LNCaP clone FGC (cell line): ENCODE results near the gene CHRND.

Experiments
- DNase-seq: peaks from one replicate; pipeline ENCODE4 v3.0.0-alpha.2; 2011; ENCODE audit warnings: low read depth
- H3K4me3 ChIP-seq: 2 replicates; pipeline ENCODE4 v1.5.1; 2011; ENCODE audit warnings: mild to moderate bottlenecking, low read depth, low read length, control low read depth
- TF ChIP-seq, protein P1 (sequence below): IDR thresholded peaks from 2 replicates; pipeline ENCODE4 v1.5.1; 2012; ENCODE audit warnings: mild to moderate bottlenecking; ENCODE audit not compliant: control insufficient read depth, insufficient read depth; ENCODE audit errors: extremely low read depth

The CHRND gene

DNA sequence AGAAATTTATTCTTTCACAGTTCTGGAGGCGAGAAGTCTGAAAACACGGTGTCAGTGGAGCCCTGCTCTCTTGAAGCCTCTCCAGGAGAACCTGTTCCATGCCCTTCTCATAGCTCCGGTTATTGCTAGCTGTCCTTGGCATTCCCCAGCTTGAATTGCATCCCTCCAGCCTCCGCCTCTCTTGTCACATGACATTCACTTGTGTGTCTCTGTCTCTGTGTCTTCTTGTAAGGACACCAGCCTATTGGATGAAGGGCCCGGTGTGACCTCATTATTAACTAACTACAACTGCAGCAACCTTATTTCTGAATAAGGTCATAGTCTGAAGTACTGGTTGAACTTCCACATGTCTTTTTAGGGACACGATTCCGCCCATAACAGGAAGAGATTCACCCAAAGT lies 10.3 kb upstream of the CHRND start:
- DNase-seq, result no peak
- H3K4me3 ChIP-seq, result no peak overlapping the region
- TF ChIP-seq, protein P1, sequence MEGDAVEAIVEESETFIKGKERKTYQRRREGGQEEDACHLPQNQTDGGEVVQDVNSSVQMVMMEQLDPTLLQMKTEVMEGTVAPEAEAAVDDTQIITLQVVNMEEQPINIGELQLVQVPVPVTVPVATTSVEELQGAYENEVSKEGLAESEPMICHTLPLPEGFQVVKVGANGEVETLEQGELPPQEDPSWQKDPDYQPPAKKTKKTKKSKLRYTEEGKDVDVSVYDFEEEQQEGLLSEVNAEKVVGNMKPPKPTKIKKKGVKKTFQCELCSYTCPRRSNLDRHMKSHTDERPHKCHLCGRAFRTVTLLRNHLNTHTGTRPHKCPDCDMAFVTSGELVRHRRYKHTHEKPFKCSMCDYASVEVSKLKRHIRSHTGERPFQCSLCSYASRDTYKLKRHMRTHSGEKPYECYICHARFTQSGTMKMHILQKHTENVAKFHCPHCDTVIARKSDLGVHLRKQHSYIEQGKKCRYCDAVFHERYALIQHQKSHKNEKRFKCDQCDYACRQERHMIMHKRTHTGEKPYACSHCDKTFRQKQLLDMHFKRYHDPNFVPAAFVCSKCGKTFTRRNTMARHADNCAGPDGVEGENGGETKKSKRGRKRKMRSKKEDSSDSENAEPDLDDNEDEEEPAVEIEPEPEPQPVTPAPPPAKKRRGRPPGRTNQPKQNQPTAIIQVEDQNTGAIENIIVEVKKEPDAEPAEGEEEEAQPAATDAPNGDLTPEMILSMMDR, result no peak

- TF ChIP-seq, protein P1, result no peak
- H3K4me3 ChIP-seq, result no peak overlapping the region
- DNase-seq, result no peak
Observed at GRCh38 chr2:232516551-232516950, 9.4 kb upstream of the CHRND start.

DNA sequence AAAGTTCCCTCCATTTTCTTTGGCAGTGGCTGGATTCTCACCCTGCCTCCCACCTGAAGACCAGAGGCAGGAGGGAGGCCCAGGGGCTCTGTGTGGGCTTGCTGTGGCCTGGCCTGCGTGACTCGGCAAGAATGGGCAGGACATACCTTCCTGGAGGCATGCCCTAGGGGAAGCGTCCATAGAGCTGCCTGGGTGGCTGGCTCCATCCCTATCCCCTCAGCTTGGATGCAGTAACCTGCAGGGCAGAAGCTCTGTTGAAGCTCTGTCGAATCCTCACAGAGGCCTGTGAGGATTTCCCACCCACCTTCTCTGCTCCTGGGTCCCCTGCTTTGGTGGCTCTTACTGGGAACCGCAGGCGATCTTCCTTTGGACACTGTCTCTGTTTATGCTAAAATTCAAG lies 7.1 kb upstream of the CHRND start:
- no peak for DNase-seq
- TF ChIP-seq, protein P1, result no peak
- H3K4me3 ChIP-seq, result no peak overlapping the region

DNA sequence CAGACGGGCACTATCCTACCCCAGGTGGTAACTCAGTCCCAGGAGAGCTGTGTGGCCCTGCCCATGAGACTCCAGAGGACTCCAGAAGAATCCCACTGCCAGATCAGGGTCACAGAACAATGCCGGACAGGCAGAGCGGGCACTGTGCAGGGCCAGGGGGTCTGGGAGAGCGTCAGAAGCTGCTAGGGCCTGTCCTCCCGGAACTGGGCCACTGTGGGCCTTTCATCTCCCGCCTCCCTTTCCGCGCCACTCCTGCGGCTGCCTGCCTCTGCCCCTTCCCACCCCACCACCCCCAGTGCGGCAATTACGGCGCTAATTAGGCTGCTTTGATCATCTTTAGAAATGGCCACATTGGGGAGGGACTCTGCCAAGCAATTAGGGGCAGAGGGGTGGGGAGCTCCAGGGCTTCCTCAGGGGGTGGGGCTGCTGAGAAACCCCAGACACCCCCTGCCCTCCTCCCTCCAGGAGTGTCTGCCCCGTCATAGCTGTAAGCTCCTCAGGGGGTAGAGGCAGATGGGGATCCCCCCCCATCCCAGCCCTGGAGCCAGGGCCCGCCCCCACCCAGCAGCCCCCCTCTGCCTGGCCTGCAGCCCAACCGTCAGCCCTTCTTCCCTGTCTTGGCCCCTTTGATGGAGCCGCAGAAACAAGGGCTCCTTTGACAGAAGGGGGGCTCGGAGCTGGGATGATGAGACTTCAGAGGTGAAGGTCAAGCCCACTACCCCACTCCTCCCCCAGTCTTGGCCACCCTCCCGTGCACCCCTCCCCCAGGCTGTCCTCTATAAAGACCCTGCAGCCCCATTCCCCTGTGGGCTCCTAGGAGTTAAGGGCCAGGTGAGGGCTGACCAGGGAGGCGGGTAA lies 6.2 kb upstream of the CHRND start, which contains the start of gene PRSS56:
Gene PRSS56, plus strand, starts transcription at position 808 of the 858 bp plus-strand sequence. CDS start 211 bp downstream, outside the sequence.
- DNase-seq, result no peak
- TF ChIP-seq, protein P1, result no peak
- H3K4me3 ChIP-seq, result no peak within 1 kb of the TSS

- TF ChIP-seq, protein P1, result no peak
- no peak overlapping the region for H3K4me3 ChIP-seq
- no peak for DNase-seq
Observed at GRCh38 chr2:232520489-232520888, 5.5 kb upstream of the CHRND start.

DNA sequence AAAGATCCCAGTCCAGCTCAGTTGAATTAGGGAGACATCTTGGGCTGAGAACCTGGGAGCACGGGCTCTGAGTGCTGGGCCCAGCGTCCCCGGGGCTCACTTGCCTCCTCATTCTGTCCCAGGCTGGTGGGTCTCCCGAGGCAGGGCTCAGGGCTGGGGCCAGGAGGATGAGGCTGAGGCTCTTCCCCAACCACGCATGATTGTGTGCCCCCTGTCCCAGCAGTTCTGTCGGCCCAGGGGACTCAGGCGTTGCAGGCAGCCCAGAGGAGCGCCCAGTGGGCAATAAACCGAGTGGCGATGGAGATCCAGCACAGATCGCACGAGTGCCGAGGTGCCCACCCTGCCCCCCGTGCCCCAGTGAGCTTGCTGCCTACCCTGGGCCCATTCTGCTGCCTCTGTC lies 4.9 kb upstream of the CHRND start:
- H3K4me3 ChIP-seq, result no peak overlapping the region
- no peak for DNase-seq
- TF ChIP-seq, protein P1, result no peak

DNA sequence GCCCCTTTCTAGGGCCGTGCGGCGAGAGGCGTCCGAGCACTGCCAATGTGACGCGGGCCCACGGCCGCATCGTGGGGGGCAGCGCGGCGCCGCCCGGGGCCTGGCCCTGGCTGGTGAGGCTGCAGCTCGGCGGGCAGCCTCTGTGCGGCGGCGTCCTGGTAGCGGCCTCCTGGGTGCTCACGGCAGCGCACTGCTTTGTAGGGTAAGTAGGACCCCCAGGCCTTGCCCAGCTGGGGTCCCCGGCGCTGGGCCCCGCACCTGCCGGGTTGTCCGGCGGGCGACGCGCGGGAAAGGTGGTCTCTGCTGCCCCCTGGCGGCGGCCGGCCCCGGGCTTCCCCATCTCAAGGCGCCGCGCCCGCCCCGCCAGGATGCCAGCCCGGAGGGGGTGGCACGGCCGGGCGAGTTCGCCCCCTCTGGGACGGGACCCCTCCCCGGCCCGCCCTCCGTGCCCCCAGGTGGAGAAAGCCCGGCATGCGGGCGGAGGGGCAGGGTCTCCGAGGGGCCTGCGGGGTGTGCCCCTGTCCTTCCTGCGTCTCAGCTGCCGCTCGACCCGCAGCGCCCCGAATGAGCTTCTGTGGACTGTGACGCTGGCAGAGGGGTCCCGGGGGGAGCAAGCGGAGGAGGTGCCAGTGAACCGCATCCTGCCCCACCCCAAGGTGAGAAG lies 3.9 kb upstream of the CHRND start:
- no peak overlapping the region for H3K4me3 ChIP-seq
- TF ChIP-seq, protein P1, result peak; percentile 73
- no peak for DNase-seq
